ENCODE data around the gene AOC2.
"Not testable (repeated sequence)": the region's sequence is repeated elsewhere in the genome, so short reads cannot be mapped to it uniquely, and the experiment has no call there.

The AOC2 gene

GRCh38 chr17:42865638-42866094, 21.3 kb downstream of the AOC2 start:
- Histone ChIP-seq H3K4me1 (ENCODE audit: control insufficient read depth, low read depth, low read length) (no peaks in the 10 kb centered on the region), H3K9me3 (ENCODE audit: control insufficient read depth, low read depth, low read length) (peaks cover 4% of the 10 kb centered on the region), H3K9ac (ENCODE audit: low read length) (no peak overlapping the region), H3K36me3 (ENCODE audit: control insufficient read depth, low read depth, low read length) (no peaks in the 10 kb centered on the region), H3K27me3 (ENCODE audit: control insufficient read depth, insufficient read depth, low read length) (no peaks in the 10 kb centered on the region), H3K4me3 (ENCODE audit: low read length) (no peak overlapping the region), H3K27ac (ENCODE audit: low read length) (no peak overlapping the region)

DNA sequence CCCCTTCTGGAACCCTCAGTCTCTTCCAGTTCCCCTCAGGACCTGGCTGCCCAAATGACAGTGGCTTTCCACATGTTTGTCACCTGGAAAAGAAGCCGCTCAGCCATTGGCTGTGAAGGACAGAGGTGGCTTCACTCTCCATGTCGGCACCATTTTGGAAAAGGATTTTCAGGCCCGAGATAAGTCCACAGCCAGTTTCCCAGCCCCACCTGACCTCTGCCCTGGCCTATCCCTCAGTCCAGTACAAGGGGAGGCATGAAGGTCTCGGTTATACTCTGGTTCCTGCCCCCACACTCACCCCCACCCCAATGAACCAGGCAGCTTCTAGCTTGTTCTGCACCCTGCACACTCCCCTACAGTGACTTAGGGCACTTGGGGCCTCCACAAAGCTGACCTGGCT, 21.8 kb downstream of the AOC2 start:
- Histone ChIP-seq H3K27me3 (ENCODE audit: control insufficient read depth, insufficient read depth, low read length) (no peaks in the 10 kb centered on the region), H3K9me3 (ENCODE audit: control insufficient read depth, low read depth, low read length) (peaks cover 6% of the 10 kb centered on the region), H3K4me1 (ENCODE audit: control insufficient read depth, low read depth, low read length) (no peaks in the 10 kb centered on the region), H3K36me3 (ENCODE audit: control insufficient read depth, low read depth, low read length) (no peaks in the 10 kb centered on the region), H3K27ac (ENCODE audit: low read length) (no peak overlapping the region), H3K4me3 (ENCODE audit: low read length) (no peak overlapping the region), H3K9ac (ENCODE audit: low read length) (no peak overlapping the region)

DNA sequence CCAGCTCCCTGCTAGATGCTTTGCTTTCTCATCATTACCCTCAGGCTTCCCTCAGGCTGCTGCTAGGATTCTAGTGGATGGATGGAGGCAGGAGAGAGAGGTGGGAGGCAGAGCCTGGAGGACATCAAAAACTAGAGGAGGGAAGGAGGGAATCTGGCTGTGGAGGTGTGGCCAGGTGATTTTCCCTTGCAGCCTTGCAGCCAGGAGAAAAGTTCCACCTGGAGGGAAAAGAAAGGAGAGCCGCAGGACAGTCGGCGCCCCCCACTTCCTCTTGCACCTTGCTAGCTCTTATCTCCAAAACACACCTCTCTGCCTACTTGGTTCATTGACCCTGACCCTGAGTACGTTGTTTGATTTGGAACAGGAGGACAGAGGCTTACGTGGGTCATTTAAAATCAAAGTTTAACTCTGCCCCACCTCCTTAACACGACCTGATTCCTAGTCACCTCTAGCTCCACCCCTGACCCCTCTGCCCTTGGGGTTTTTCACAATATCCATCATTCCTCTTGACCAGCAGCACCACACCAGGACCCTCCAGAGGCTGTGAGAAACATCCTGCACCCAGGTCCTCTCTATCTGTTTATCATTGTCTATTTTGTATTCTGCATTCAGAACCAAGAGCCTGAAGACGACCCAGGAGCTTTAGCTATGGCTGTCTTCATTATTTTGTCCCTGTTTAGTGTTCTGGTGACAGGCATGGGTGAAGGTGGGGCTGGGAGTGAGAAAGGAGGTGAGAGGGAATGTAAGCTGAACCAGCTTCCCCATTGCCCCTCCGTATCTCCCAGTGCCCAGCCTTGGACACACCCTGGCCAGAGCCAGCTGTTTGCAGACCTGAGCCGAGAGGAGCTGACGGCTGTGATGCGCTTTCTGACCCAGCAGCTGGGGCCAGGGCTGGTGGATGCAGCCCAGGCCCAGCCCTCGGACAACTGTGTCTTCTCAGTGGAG, 22.5 kb downstream of the AOC2 start:
- Histone ChIP-seq H3K27ac (ENCODE audit: low read length) (no peak overlapping the region), H3K4me1 (ENCODE audit: control insufficient read depth, low read depth, low read length) (no peaks in the 10 kb centered on the region), H3K27me3 (ENCODE audit: control insufficient read depth, insufficient read depth, low read length) (no peaks in the 10 kb centered on the region), H3K9ac (ENCODE audit: low read length) (no peak overlapping the region), H3K9me3 (ENCODE audit: control insufficient read depth, low read depth, low read length) (peaks cover 6% of the 10 kb centered on the region), H3K36me3 (ENCODE audit: control insufficient read depth, low read depth, low read length) (no peaks in the 10 kb centered on the region), H3K4me3 (ENCODE audit: low read length) (no peak overlapping the region)

DNA sequence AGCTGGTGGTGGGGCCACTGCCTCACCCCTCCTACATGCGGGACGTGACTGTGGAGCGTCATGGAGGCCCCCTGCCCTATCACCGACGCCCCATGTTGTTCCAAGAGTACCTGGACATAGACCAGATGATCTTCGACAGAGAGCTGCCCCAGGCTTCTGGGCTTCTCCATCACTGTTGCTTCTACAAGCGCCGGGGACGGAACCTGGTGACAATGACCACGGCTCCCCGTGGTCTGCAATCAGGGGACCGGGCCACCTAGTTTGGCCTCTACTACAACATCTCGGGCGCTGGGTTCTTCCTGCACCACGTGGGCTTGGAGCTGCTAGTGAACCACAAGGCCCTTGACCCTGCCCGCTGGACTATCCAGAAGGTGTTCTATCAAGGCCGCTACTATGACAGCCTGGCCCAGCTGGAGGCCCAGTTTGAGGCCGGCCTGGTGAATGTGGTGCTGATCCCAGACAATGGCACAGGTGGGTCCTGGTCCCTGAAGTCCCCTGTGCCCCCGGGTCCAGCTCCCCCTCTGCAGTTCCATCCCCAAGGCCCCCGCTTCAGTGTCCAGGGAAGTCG, 23.4 kb downstream of the AOC2 start:
- H3K27me3 ChIP-seq (ENCODE audit: control insufficient read depth, insufficient read depth, low read length); H3K4me3 ChIP-seq (ENCODE audit: low read length); H3K4me1 ChIP-seq (ENCODE audit: control insufficient read depth, low read depth, low read length); H3K9me3 ChIP-seq (ENCODE audit: control insufficient read depth, low read depth, low read length); H3K27ac ChIP-seq (ENCODE audit: low read length); H3K9ac ChIP-seq (ENCODE audit: low read length); H3K36me3 ChIP-seq (ENCODE audit: control insufficient read depth, low read depth, low read length): not testable (repeated sequence)

GRCh38 chr17:42868338-42868737, 24.0 kb downstream of the AOC2 start:
- peaks cover 6% of the 10 kb centered on the region for H3K9me3 ChIP-seq (ENCODE audit: control insufficient read depth, low read depth, low read length)
- no peaks in the 10 kb centered on the region for H3K4me1 ChIP-seq (ENCODE audit: control insufficient read depth, low read depth, low read length)
- no peak overlapping the region for H3K27ac ChIP-seq (ENCODE audit: low read length)
- H3K27me3 ChIP-seq (ENCODE audit: control insufficient read depth, insufficient read depth, low read length), result no peaks in the 10 kb centered on the region
- no peak overlapping the region for H3K4me3 ChIP-seq (ENCODE audit: low read length)
- H3K36me3 ChIP-seq (ENCODE audit: control insufficient read depth, low read depth, low read length), result no peaks in the 10 kb centered on the region
- H3K9ac ChIP-seq (ENCODE audit: low read length), result no peak overlapping the region

GRCh38 chr17:42871647-42872046, 27.3 kb downstream of the AOC2 start:
- Histone ChIP-seq H3K9me3 (ENCODE audit: control insufficient read depth, low read depth, low read length) (peaks cover 6% of the 10 kb centered on the region), H3K36me3 (ENCODE audit: control insufficient read depth, low read depth, low read length) (no peaks in the 10 kb centered on the region), H3K4me1 (ENCODE audit: control insufficient read depth, low read depth, low read length) (no peaks in the 10 kb centered on the region), H3K4me3 (ENCODE audit: low read length) (no peak overlapping the region), H3K27ac (ENCODE audit: low read length) (no peak overlapping the region), H3K27me3 (ENCODE audit: control insufficient read depth, insufficient read depth, low read length) (no peaks in the 10 kb centered on the region), H3K9ac (ENCODE audit: low read length) (no peak overlapping the region)

- H3K9ac ChIP-seq (ENCODE audit: low read length), result no peak overlapping the region
- no peaks in the 10 kb centered on the region for H3K4me1 ChIP-seq (ENCODE audit: control insufficient read depth, low read depth, low read length)
- H3K4me3 ChIP-seq (ENCODE audit: low read length), result no peak overlapping the region
- no peaks in the 10 kb centered on the region for H3K36me3 ChIP-seq (ENCODE audit: control insufficient read depth, low read depth, low read length)
- peaks cover 4% of the 10 kb centered on the region for H3K27me3 ChIP-seq (ENCODE audit: control insufficient read depth, insufficient read depth, low read length)
- peaks cover 6% of the 10 kb centered on the region for H3K9me3 ChIP-seq (ENCODE audit: control insufficient read depth, low read depth, low read length)
- H3K27ac ChIP-seq (ENCODE audit: low read length), result no peak overlapping the region
Measured at GRCh38 chr17:42872251-42872965, 28.0 kb downstream of the AOC2 start.

GRCh38 chr17:42873315-42873714, 28.9 kb downstream of the AOC2 start:
- Histone ChIP-seq H3K9me3 (ENCODE audit: control insufficient read depth, low read depth, low read length) (peaks cover 6% of the 10 kb centered on the region), H3K4me3 (ENCODE audit: low read length) (no peak overlapping the region), H3K4me1 (ENCODE audit: control insufficient read depth, low read depth, low read length) (peaks cover 2% of the 10 kb centered on the region), H3K36me3 (ENCODE audit: control insufficient read depth, low read depth, low read length) (no peaks in the 10 kb centered on the region), H3K27ac (ENCODE audit: low read length) (no peak overlapping the region), H3K9ac (ENCODE audit: low read length) (no peak overlapping the region), H3K27me3 (ENCODE audit: control insufficient read depth, insufficient read depth, low read length) (peaks cover 13% of the 10 kb centered on the region)

DNA sequence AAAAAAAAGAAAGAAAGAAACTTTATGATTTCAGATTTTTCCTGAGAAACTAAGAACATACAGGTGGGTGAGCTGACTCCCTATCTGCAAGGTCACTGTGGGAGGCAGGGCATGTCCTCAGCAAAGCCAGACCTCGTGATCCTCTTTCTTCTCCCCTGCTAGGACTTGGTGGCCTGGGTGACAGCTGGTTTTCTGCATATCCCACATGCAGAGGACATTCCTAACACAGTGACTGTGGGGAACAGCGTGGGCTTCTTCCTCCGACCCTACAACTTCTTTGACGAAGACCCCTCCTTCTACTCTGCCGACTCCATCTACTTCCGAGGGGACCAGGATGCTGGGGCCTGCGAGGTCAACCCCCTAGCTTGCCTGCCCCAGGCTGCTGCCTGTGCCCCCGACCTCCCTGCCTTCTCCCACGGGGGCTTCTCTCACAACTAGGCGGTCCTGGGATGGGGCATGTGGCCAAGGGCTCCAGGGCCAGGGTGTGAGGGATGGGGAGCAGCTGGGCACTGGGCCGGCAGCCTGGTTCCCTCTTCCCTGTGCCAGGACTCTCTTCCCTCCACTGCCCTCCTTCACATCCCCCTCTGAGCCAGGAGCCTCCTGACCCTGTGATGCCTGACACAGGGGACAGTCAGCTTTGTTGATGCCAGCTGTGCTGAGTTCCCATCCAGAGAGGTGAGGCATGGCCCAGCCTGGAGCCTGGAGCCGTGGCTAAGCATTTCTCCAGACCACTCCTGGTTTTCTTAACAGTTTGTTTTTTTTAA, 29.7 kb downstream of the AOC2 start:
- peaks cover 21% of the 10 kb centered on the region for H3K27me3 ChIP-seq (ENCODE audit: control insufficient read depth, insufficient read depth, low read length)
- not testable (repeated sequence) for H3K4me3 ChIP-seq (ENCODE audit: low read length); H3K9me3 ChIP-seq (ENCODE audit: control insufficient read depth, low read depth, low read length); H3K36me3 ChIP-seq (ENCODE audit: control insufficient read depth, low read depth, low read length); H3K27ac ChIP-seq (ENCODE audit: low read length); H3K4me1 ChIP-seq (ENCODE audit: control insufficient read depth, low read depth, low read length); H3K9ac ChIP-seq (ENCODE audit: low read length)

DNA sequence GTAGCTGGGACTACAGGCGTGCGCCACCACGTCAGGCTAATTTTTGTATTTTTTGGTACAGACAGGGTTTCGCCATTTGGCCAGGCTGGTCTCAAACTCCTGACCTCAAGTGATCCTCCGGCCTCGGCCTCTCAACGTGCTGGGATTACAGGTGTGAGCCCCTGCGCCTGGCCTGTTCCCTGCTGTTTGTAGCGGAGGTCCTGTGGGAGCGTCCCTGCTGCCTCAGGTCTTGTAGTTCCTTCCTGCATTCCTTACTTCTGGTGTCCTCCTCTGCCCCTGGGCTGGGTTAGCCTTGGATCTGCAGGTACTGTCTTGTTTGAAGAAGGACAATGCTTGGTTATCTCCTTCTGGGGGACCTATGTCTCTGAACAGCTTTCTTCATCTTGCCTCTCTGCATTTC, 32.7 kb downstream of the AOC2 start:
- Histone ChIP-seq H3K4me3 (ENCODE audit: low read length) (no peak overlapping the region), H3K9me3 (ENCODE audit: control insufficient read depth, low read depth, low read length) (no peaks in the 10 kb centered on the region), H3K27ac (ENCODE audit: low read length) (no peak overlapping the region), H3K36me3 (ENCODE audit: control insufficient read depth, low read depth, low read length) (no peaks in the 10 kb centered on the region), H3K9ac (ENCODE audit: low read length) (no peak overlapping the region), H3K4me1 (ENCODE audit: control insufficient read depth, low read depth, low read length) (peaks cover 6% of the 10 kb centered on the region), H3K27me3 (ENCODE audit: control insufficient read depth, insufficient read depth, low read length) (peaks cover 25% of the 10 kb centered on the region)
